Germinal center (tissue), 1 donor: ENCODE data around the gene NAALADL2.

Source experiments
- DNase-seq: peaks from one replicate; pipeline ENCODE4 v3.0.0; 2012; ENCODE audit warnings: mixed read lengths, low spot score

The NAALADL2 gene

DNA sequence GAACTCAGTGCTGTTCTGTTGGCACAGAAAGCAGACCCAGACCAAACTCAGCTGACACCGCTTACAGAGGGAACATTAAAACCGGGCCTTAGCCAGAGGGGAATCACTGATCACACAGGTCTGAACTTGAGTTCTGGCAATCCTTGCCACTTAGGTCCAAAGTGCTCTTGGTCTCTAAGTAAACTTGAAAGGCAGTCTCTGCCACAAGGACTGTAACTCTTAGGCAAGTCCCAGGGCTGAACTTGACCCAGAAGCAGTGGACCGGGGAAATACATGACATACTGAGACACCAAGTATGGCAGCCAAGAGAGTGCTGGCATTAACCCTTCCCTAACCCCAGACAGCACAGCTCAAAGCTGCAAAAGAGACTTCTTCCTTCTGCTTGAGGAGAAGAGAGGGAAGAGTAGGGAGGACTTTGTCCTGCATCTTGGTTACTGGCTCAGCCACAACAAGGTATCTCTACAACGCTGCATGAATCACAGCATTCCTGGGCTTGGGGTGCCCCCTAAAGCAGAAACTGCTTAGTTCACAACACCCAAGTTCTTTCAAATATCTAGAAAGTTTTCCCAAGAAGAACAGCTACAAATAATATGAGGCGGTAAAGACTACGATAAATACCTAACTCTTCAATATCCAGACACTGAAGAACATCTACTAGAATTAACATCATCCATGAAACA lies 32.5 kb downstream of the NAALADL2 start:
- no peak for DNase-seq

DNA sequence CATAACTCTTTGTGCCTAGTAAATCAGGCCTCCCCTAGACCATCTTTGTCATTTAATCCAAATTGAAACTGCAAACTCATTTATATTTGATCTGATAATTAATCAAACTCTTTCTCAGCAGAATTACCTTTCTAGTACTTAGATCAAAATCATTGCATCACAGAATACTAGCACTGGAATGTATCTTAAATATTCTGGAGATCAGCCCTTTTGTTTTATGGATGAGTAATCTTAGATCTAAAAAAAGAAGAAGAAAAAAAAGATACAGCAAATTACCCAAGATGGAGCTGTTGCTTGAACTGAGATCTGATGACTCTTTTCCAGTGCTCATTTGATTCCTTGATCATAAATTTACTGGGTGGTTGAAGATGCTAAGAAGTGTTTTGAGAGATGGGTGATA lies 47.9 kb downstream of the NAALADL2 start:
- DNase-seq: no peak

DNA sequence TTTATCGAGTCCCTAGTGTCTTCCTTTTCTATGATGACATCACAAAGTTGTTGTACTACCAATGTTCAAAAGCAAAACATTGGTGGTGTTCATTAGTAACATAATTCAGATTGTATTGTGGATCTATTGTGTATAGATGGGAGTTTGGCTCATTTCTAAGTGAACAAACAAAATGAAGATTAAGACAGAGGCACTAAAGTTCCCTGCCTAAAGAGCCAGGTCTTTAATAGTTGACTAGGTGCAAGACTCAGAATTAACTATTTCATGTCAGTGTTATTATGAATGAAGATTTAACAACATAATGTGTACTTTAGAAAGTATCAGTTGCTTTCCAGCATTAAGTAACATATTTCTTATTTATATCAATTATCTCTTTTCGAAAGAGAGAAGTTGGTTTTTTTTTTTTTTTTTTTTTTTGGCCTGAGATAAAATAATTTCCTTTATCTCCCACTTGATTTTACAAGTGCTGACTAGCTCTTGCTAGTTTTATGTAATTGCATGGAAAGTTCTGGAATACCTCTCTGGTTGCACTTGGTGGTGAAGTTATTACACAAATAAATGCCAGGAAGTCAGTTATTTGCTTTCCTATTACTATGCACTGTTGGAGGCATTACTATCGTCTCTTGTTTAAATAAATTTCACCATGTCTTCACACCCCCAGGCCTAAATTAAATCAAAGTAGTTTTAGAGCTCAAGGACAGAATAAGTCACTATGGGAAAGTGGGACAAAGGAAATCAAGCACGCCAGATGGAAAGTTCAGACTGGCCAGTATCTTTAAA lies 48.7 kb downstream of the NAALADL2 start:
- DNase-seq: no peak

DNA sequence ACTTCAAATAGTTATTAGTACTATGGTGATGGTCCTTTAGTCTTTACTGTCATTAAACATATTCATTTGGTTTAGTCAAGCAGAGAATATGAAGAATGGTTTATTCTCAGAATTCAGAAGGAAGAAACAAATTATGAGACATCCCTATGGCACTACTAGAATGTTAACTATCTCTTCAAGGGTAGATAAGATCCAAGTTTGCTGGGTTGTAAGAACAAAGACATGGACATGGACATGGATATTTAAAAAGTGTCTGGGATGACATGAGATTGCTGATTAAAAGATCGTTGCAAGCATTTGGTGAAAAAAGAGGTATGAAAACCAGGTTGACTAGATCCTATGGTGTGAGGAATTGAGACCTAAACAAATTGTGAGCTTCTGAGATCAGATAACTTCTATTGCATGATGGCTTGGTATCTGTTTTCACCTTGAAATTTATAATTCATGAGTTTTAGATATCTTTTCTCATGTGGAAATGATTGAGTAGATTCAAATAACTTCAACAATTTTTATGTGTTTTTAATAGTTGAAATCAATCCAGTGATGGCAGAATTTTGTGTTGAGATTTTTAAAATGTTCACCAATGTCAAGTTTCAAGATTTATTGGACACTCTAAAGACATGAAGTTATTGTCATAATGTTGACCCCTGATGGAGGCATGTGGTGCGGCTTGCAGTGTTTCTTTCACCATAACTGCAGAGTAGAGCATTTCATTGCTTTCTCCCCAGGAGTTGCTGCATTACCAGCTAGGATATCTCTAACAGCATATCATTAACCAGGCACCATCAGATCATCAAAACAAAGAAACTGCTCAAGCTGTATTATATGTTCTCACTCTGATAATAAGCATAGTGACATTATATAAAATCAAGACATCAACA lies 72.6 kb downstream of the NAALADL2 start:
- DNase-seq: no peak

DNA sequence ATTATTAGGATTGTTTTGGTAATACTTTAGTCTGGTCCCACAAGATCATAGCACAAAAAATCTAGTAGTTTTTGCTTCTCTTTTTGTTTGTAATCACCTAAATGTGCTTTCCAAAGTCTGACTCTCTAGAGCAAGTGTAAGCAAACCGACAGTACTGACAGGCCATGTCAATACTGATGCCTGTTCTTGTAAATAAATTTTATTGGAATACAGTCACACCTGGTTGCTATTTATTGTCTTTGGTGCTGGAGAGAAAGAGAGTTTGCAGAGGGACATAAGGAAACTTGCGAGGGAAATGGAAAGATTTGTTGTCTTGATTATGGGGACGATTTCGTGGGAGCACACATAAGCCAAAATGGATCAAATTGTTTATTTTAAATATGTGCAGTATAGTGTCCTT lies 77.5 kb downstream of the NAALADL2 start:
- no peak for DNase-seq

DNA sequence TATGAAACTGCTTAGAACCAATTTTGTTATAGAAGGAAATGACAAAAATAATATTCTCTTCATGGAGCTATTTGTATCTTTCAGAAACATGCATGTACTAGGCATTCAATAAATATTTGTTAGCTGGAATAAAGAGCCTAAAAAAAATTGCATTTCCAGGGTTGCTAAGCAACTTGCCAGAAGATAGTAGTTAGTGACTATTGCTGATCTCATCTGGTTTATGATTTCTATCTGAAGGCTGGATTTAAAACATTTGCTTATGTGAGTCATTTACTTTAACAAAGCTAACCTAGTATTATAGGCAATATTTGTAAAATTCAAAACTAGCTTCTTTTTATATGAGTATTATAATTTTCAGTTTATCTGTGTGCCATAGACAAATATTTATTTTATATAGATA lies 78.3 kb downstream of the NAALADL2 start:
- no peak for DNase-seq

DNA sequence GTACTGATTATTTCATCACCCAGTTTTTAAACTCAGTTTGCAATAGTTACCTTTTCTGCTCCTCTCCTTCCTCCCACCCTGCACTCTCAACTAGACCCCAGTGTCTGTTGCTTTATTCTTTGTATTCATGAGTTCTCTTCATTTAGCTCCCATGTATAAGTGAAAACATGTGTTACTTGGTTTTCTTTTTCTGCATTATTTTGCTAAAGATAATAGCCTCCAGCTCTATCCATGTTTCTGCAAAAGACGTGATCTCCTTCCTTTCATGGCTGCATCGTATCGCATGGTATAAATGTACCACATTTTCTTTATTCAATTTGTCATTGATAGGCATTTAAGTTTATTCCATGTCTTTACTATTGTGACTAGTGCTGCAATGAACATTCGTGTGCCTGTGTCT lies 79.0 kb downstream of the NAALADL2 start:
- no peak for DNase-seq

DNA sequence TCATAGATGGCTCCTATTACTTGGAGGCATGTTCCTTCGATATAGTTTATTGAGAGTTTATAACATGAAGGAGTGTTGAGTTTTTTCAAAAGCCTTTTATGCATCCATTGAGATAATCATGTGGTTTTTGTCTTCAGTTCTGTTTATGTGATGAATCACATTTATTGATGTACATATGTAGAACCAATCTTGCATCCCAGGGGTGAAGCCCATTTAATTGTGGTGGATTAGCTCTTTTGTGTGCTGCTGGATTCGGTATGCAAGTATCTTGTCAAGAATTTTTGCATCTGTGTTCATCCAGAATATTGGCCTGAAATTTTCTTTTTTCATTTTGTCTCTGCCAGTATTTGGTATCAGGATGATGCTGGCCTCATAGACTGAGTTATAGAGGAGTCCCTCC lies 81.0 kb downstream of the NAALADL2 start:
- DNase-seq: no peak

DNA sequence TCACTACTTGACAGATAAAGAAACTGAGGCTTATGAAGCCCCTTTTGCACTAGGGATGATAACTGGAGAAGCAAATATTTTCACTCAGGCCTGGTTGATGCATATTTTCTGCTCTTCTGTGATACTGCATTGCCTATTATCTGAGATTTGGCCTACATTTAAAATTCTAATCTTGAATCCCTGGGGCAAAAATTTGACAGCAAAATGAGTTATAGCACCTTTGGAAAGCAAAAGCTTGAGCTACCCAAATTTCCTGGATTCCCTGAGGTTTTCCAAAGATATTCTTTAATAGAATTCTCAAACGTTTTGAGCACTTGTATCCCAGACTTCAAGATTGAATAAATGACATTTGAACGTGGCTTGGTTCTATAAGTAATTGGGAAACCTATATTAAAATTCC lies 86.1 kb downstream of the NAALADL2 start:
- no peak for DNase-seq

DNA sequence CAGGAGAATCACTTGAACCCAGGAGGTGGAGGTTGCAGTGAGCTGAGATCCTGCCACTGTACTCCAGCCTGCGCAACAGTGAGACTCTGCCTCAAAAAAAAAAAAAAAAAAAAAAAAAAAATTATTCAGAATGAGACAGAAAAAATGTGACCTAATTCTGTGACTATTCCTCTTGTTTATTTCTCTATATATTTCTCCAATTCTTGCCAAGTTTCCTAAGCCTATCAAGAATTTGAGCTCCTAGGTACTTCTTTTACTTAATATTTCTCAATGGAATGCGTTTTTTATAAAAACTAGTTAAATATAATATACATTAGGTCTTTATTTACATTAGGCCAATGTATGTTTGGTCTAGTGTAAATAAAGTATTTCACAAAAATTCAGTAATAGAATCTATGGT lies 86.8 kb downstream of the NAALADL2 start:
- no peak for DNase-seq

DNA sequence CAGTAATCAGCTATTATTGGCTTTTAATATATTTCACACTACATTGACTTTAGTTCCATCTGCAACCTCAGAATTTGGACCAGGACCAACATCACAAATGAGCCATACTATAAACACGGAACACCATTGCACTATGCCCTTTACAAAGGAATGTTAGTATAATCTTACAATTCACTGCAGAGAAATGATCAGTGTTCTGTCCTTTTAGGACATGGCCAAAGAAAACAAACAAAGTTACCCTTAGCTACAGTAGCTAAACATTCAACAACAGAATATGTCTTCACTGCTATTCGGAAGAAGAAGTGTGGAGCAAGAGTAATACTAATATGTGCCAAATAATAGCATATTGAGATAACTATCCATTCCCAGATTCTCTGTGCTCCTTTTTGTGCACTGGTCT lies 90.4 kb downstream of the NAALADL2 start:
- DNase-seq: no peak

DNA sequence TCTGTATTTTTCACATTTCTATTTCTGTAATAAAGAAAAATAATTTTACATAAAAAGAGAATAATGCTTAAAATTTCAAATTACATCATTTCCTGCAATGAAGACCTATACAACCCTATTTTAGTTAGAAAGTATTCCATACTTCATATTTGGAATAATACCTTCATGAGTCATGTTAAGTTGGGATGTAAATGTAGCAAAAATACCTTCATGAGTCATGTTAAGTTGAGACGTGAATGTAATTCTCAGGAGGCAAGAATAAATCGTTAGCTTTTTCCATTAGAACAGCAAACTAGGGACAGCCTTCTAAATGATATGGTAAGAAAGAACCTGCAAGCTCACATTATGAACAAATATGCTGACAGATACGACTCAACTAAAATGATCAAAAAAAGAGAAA lies 91.9 kb downstream of the NAALADL2 start:
- no peak for DNase-seq

DNA sequence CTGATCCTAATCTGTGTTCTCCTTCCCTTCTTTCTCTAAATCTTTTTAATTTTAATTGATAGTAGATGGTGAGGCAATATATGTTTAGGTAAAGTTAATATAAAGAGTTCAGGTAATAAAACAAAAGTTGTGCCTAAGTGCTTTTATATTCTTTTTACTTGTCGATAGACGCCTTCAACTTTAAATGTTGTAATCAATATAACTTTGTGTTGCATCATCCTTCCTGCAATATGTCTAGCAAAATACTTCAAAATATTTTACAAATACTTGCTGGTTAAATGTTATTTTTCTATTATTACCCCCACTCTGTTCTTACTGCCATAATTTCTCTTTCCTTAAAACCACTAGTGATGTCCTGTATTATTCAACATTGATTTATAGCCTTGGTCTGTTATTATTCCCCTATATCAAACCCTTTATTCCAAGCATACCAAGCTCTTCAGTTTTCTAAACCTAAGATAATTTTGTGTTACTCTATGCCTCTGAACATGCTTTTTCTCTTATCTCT lies 92.4 kb downstream of the NAALADL2 start:
- DNase-seq: no peak

DNA sequence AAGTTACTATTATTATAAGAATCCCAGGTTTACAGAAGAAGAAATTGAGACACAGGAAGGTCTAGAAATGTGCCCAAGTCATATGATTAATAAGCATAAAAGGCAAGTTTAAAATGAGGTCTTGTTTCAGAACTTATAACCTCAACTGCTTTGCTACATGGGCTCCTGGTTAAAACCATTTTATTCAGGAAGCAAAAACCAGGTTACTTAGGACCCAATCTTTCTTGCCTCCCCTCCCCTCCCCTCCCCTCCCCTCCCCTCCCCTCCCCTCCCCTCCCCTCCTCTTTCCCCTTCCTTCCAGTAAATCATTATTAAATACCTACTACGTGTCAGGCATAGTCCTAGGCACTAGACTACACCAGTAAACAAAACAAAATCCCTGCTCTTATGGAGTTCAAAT lies 93.9 kb downstream of the NAALADL2 start:
- no peak for DNase-seq

DNA sequence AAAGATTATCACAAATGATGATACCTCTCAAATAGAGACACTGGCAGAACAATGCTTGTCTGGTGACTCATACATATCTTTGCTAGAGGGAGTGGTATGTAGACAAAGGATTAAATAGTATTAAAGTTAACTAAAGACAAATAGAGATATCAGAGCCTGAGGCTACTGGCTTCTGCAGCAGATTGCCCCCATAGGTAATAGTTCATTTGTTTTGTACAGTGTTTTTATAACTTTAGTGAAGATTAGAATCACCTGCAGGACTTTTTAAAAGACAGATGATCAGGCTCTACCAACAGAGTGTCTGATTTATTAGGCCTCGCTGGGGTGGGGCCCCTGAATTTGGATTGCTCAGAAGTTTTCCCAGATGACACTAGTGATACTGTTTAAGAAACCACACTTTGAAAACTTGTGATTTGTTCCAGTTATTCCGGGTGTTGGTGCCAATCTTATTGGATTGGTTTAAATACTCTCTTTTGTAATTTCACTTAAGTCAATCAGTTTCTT lies 96.4 kb downstream of the NAALADL2 start:
- DNase-seq: no peak

DNA sequence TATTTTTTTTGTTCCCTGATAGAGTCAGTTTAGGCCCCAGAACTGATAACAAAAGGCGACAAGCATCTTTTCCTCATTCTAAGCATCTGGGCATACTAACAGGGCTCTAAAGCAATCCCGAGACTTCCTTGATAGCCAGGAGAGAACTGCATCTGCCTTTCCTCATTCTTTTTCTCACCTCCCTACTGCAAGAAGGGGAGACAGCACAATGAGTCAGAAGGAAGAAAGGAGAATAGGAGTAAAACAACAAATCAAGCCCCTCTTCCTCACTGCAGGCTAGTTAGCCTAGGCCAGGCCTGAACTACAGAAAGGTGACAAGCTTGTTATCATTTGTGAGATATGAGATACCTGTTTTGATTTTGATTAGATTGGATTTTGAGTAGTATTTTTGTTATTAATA lies 97.9 kb downstream of the NAALADL2 start:
- no peak for DNase-seq

DNA sequence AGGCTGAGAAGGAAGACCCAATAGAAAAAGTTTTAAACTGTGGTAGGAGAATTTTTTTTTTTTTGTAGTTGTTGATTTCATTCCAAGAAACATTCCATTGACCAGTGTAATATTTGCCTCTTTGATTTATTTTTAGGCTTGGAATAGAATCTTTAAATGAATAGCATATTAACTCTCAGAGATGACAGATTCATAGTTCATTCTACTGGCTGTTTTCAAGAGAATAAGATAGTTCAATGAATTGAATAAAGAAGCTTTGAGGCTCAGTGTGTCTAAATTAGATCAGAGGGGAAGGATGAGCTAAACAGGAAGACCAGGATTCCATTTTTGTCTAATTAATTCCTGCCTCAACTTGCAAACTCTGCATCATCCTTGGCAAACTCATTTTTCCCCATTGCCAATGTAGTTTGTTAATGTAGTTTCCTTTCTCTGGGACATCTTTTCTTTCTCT lies 98.4 kb downstream of the NAALADL2 start:
- no peak for DNase-seq

DNA sequence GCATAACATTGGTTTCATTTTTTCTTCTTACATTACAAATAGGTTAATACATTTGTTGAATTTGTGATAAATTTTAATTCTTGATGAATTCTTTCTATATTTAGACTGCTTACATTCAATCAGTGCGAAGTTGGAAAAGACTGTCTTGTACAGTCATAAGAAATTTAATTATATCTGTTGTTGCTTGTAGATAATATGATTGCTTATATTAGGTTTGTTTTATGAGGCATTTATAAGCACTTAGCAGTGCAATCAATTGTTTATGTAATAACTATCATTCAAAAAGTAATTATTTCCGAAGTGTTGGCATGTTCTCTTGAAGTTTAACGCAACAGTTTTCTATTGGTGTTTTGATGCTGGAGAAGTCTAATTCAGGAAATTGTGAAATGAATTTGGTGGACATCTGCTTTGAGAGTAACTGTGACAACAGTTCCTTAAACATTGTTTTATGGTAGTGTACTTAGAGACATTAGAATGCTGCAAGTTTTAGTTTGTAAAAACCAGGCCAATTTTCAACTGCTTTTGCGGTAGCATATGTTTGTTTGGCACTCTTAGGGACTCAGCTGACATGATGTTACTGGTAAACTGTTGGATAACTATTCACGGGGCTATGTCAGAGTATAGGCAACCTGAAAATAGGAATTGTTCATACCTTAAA lies 99.7 kb downstream of the NAALADL2 start:
- DNase-seq: no peak

DNA sequence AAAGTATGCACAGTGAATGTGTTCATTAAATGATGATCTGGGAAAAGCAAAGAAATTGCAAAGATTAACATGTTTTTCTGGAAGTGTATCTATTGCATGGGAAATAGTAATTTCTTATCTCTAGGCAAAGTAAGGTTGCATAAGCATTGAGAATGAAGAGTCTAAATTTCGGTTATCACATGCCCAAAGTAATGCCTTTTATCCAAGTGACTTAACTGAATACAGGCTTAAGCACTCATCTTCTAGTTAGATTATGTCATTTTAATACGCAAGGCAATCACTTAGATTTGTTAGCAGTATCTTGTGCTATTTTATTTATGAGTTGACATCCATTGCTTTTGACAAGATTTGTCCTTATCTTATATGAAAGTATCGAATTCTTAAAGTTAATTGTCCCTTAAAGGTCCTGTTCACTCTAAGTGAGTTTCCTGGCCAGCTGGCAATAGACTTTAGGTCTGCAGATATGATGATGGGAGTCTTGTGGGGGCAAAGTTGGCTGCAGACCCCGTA lies 100.5 kb downstream of the NAALADL2 start:
- no peak for DNase-seq

DNA sequence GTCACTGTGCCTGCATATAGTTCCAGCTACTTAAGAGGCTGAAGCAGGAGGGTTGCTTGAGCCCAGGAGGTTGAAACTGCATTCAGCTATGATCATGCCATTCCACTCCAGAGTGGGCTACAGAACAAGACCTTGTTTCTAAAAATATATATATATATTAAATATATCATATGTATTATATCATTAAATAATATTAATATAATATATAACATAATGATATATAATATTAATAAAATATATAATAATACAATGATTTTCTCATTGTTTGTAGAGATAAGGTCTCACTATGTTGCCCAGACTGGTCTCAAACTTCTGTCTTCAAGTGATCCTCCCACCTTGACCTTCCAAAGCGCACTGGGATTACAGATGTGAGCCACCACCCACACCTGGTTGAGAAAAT lies 101.8 kb downstream of the NAALADL2 start:
- no peak for DNase-seq

DNA sequence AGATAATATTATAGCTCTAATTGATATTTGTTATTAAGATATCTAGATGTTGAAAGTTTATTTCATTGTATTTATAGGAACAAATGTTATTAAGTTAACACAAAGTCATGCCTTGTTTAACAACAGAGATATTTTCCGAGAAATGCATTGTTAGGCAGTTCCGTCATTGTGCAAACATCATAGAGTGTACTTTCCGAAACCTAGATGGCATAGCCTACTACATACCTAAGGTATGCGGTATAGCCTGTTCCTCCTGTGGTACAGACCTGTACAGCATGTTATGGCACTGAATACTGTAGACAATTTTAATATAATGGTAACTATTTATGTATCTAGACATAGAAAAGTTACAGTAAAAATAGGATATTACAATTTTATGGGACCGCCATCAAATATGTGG lies 114.3 kb downstream of the NAALADL2 start:
- DNase-seq: no peak

DNA sequence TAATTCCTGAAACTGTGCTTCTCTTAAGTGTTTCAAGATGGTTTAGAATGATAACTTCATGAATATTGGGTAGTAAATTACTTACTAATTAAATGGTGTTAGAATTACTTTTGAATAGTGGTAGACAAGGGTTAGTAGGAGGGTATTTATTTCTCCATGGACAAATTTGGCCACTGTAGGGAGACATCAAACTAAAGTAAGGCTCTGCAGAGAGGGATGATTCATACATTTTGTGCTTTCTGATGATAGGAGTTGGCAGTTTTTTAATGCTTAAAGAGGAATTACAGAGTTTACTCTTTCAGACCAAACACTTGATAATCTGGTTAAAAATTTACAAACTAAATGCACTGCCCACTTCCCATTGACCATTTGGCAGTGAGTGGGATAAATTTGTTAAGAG lies 127.6 kb downstream of the NAALADL2 start:
- no peak for DNase-seq
